NCI-H510A (cell line): Measurements from ENCODE around the gene SMYD1.

Source experiments
- DNase-seq: peaks from one replicate; lab custom pipeline; 2025; lab: John Stamatoyannopoulos, UW

Gene SMYD1

GRCh38 chr2:88141952-88142351 lies 74.3 kb downstream of the SMYD1 start:
- no peak for DNase-seq

- DNase-seq: no peak
Measured at GRCh38 chr2:88144271-88144670, 76.6 kb downstream of the SMYD1 start.

GRCh38 chr2:88144914-88145497 lies 77.4 kb downstream of the SMYD1 start:
- no peak for DNase-seq

- DNase-seq: no peak
Measured at GRCh38 chr2:88146590-88146989, 79.0 kb downstream of the SMYD1 start.

- DNase-seq: no peak
Measured at GRCh38 chr2:88147145-88147544, 79.5 kb downstream of the SMYD1 start.

- no peak for DNase-seq
Measured at GRCh38 chr2:88148929-88149438, 81.4 kb downstream of the SMYD1 start.

- no peak for DNase-seq
Measured at GRCh38 chr2:88159481-88159880, 91.9 kb downstream of the SMYD1 start.

- DNase-seq: no peak
Measured at GRCh38 chr2:88159955-88160415, 92.4 kb downstream of the SMYD1 start.

- no peak for DNase-seq
Measured at GRCh38 chr2:88160517-88160916, 92.9 kb downstream of the SMYD1 start.

GRCh38 chr2:88161446-88162244 lies 94.0 kb downstream of the SMYD1 start:
- no peak for DNase-seq
